BLaER1 treated with 17β-estradiol and CSF1 and Interleukin-3, amounts not matched to agents 10 nM and 100 nM (cell line): ENCODE results near the gene FAF1.

ENCODE experiments used
- H3K27ac ChIP-seq, 11 experiments: shearing (Covaris generic); formaldehyde crosslinking; 2 replicates each; pipeline ENCODE4 v1.8.1; 2022
- H3K27me3 ChIP-seq, 11 experiments: shearing (Covaris generic); formaldehyde crosslinking; 2 replicates each; pipeline ENCODE4 v1.8.1; 2022
- H3K36me3 ChIP-seq, 11 experiments: shearing (Covaris generic); formaldehyde crosslinking; 2 replicates each; pipeline ENCODE4 v1.8.1; 2022
- H3K4me1 ChIP-seq, 10 experiments: shearing (Covaris generic); formaldehyde crosslinking; 2 replicates each; pipeline ENCODE4 v1.8.1; 2022
- H3K4me2 ChIP-seq, 11 experiments: shearing (Covaris generic); formaldehyde crosslinking; 2 replicates each; pipeline ENCODE4 v1.8.1; 2022
- H3K4me3 ChIP-seq, 10 experiments: shearing (Covaris generic); formaldehyde crosslinking; 2 replicates each; pipeline ENCODE4 v1.8.1; 2022
- H3K9ac ChIP-seq, 11 experiments: shearing (Covaris generic); formaldehyde crosslinking; 2 replicates each; pipeline ENCODE4 v1.8.1; 2022
- H3K9me3 ChIP-seq, 11 experiments: shearing (Covaris generic); formaldehyde crosslinking; replicated peaks in 1 of 11; 2 replicates each; pipeline ENCODE4 v1.8.1; 2022
- H4K20me1 ChIP-seq, 11 experiments: shearing (Covaris generic); formaldehyde crosslinking; 2 replicates each; pipeline ENCODE4 v1.8.1; 2022
- Cebpa-rat ChIP-seq, 11 experiments: shearing (Covaris generic); IDR thresholded peaks; 2 replicates each; pipeline ENCODE4 v1.8.1; 2022

The FAF1 gene

GRCh38 chr1:50568782-50569181 lies 391.3 kb downstream of the FAF1 start:
- H4K20me1 ChIP-seq = no peaks in the 10 kb centered on the region
- no peaks in the 10 kb centered on the region for H3K27me3 ChIP-seq
- H3K36me3 ChIP-seq = peaks cover 12 to 58% (median 34%) of the 10 kb centered on the region in 11 experiments; a peak in 20 of 22 replicates
- no peak overlapping the region for H3K27ac ChIP-seq
- H3K4me2 ChIP-seq = no peak overlapping the region
- no peak for TF ChIP-seq Cebpa-rat (IDR thresholded peaks at IDR 0.05)
- no peak overlapping the region for H3K9ac ChIP-seq
- H3K4me1 ChIP-seq = no peaks in the 10 kb centered on the region
- no peaks in the 10 kb centered on the region for H3K9me3 ChIP-seq
- no peak overlapping the region for H3K4me3 ChIP-seq

- H3K4me3 ChIP-seq = no peak overlapping the region
- H4K20me1 ChIP-seq = no peaks in the 10 kb centered on the region
- no peaks in the 10 kb centered on the region for H3K27me3 ChIP-seq
- H3K27ac ChIP-seq = no peak overlapping the region
- H3K36me3 ChIP-seq = peaks cover 13 to 69% (median 50%) of the 10 kb centered on the region in 11 experiments; a peak in 21 of 22 replicates
- H3K4me2 ChIP-seq = no peak overlapping the region
- no peaks in the 10 kb centered on the region for H3K4me1 ChIP-seq
- no peak for TF ChIP-seq Cebpa-rat (IDR thresholded peaks at IDR 0.05)
- 0 out of 22 replicates have a peak, but pooled peaks cover 0 to 5% (median 0%) of the 10 kb centered on the region in 11 experiments for H3K9me3 ChIP-seq
- no peak overlapping the region for H3K9ac ChIP-seq
These were observed 393.7 kb downstream of the FAF1 start for GRCh38 chr1:50566405-50566804.

GRCh38 chr1:50564417-50564816 lies 395.6 kb downstream of the FAF1 start:
- peaks cover 28 to 83% (median 66%) of the 10 kb centered on the region in 11 experiments for H3K36me3 ChIP-seq
- no peak for TF ChIP-seq Cebpa-rat (IDR thresholded peaks at IDR 0.05)
- no peak overlapping the region for H3K27ac ChIP-seq
- no peak overlapping the region for H3K4me2 ChIP-seq
- H3K9me3 ChIP-seq = 0 out of 22 replicates have a peak, but pooled peaks cover 0 to 5% (median 0%) of the 10 kb centered on the region in 11 experiments
- no peaks in the 10 kb centered on the region for H3K4me1 ChIP-seq
- no peak overlapping the region for H3K9ac ChIP-seq
- H3K27me3 ChIP-seq = no peaks in the 10 kb centered on the region
- H3K4me3 ChIP-seq = no peak overlapping the region
- no peaks in the 10 kb centered on the region for H4K20me1 ChIP-seq

- Histone ChIP-seq H3K9me3 (0 out of 22 replicates have a peak, but pooled peaks cover 0 to 5% (median 0%) of the 10 kb centered on the region in 11 experiments), H3K4me3 (no peak overlapping the region), H3K27ac (no peak overlapping the region), H3K36me3 (peaks cover 28 to 75% (median 55%) of the 10 kb centered on the region in 11 experiments), H3K4me2 (no peak overlapping the region), H3K4me1 (no peaks in the 10 kb centered on the region), H3K9ac (no peak overlapping the region), H3K27me3 (no peaks in the 10 kb centered on the region), H4K20me1 (no peaks in the 10 kb centered on the region)
- no peak for TF ChIP-seq Cebpa-rat (IDR thresholded peaks at IDR 0.05)
These were observed 398.0 kb downstream of the FAF1 start for GRCh38 chr1:50562106-50562505.

GRCh38 chr1:50559421-50559820 lies 400.6 kb downstream of the FAF1 start:
- no peak for TF ChIP-seq Cebpa-rat (IDR thresholded peaks at IDR 0.05)
- no peak overlapping the region for H3K9ac ChIP-seq
- H3K36me3 ChIP-seq = peaks cover 14 to 53% (median 34%) of the 10 kb centered on the region in 11 experiments
- no peaks in the 10 kb centered on the region for H3K4me1 ChIP-seq
- H3K9me3 ChIP-seq = 0 out of 22 replicates have a peak, but pooled peaks cover 0 to 5% (median 0%) of the 10 kb centered on the region in 11 experiments
- H3K4me2 ChIP-seq = no peak overlapping the region
- no peaks in the 10 kb centered on the region for H3K27me3 ChIP-seq
- H3K4me3 ChIP-seq = no peak overlapping the region
- H3K27ac ChIP-seq = no peak overlapping the region
- no peaks in the 10 kb centered on the region for H4K20me1 ChIP-seq

GRCh38 chr1:50553921-50554320 lies 406.1 kb downstream of the FAF1 start:
- no peak overlapping the region for H3K4me3 ChIP-seq
- peaks cover 0 to 4% (median 0%) of the 10 kb centered on the region in 11 experiments; a peak in 1 of 22 replicates for H4K20me1 ChIP-seq
- peaks cover 0 to 5% (median 0%) of the 10 kb centered on the region in 11 experiments; a peak in 3 of 22 replicates for H3K36me3 ChIP-seq
- no peak overlapping the region for H3K9ac ChIP-seq
- no peaks in the 10 kb centered on the region for H3K9me3 ChIP-seq
- H3K4me2 ChIP-seq = no peak overlapping the region
- no peaks in the 10 kb centered on the region for H3K27me3 ChIP-seq
- H3K27ac ChIP-seq = no peak overlapping the region
- H3K4me1 ChIP-seq = no peaks in the 10 kb centered on the region
- TF ChIP-seq Cebpa-rat (IDR thresholded peaks at IDR 0.05) = no peak

- no peak for TF ChIP-seq Cebpa-rat (IDR thresholded peaks at IDR 0.05)
These were observed 411.8 kb downstream of the FAF1 start for GRCh38 chr1:50548243-50548642.

GRCh38 chr1:50542362-50542761 lies 417.7 kb downstream of the FAF1 start:
- no peak overlapping the region for H3K9ac ChIP-seq
- peaks cover 0 to 16% (median 6%) of the 10 kb centered on the region in 11 experiments; a peak in 7 of 22 replicates for H3K36me3 ChIP-seq
- H3K27me3 ChIP-seq = no peaks in the 10 kb centered on the region
- H3K4me3 ChIP-seq = no peak overlapping the region
- no peak for TF ChIP-seq Cebpa-rat (IDR thresholded peaks at IDR 0.05)
- no peaks in the 10 kb centered on the region for H3K9me3 ChIP-seq
- no peaks in the 10 kb centered on the region for H4K20me1 ChIP-seq
- no peak overlapping the region for H3K4me2 ChIP-seq
- no peak overlapping the region for H3K27ac ChIP-seq
- no peaks in the 10 kb centered on the region for H3K4me1 ChIP-seq

More at GRCh38 chr1:50548243-50548642, 411.8 kb downstream of the FAF1 start:
- peaks cover 0 to 2% (median 0%) of the 10 kb centered on the region in 11 experiments; a peak in 1 of 22 replicates for H4K20me1 ChIP-seq
- H3K4me3 ChIP-seq = no peak overlapping the region
- H3K36me3 ChIP-seq = peaks cover 0 to 11% (median 0%) of the 10 kb centered on the region in 11 experiments; a peak in 3 of 22 replicates
- H3K9ac ChIP-seq = no peak overlapping the region
- no peak overlapping the region for H3K27ac ChIP-seq
- H3K27me3 ChIP-seq = no peaks in the 10 kb centered on the region
- no peak overlapping the region for H3K4me2 ChIP-seq
- no peaks in the 10 kb centered on the region for H3K9me3 ChIP-seq
- no peaks in the 10 kb centered on the region for H3K4me1 ChIP-seq

GRCh38 chr1:50538476-50538875 lies 421.6 kb downstream of the FAF1 start:
- Histone ChIP-seq H3K4me1 (no peaks in the 10 kb centered on the region), H4K20me1 (no peaks in the 10 kb centered on the region), H3K4me2 (no peak overlapping the region), H3K27me3 (no peaks in the 10 kb centered on the region), H3K27ac (no peak overlapping the region), H3K9ac (no peak overlapping the region), H3K9me3 (no peaks in the 10 kb centered on the region), H3K36me3 (peaks cover 7 to 36% (median 13%) of the 10 kb centered on the region in 11 experiments; a peak in 14 of 22 replicates), H3K4me3 (no peak overlapping the region)
- no peak for TF ChIP-seq Cebpa-rat (IDR thresholded peaks at IDR 0.05)

GRCh38 chr1:50531601-50532000 lies 428.5 kb downstream of the FAF1 start:
- no peak for TF ChIP-seq Cebpa-rat (IDR thresholded peaks at IDR 0.05)
- H3K27ac ChIP-seq = no peak overlapping the region
- H3K4me2 ChIP-seq = no peak overlapping the region

More at GRCh38 chr1:50531601-50532000, 428.5 kb downstream of the FAF1 start:
- Histone ChIP-seq H3K9me3 (no peaks in the 10 kb centered on the region), H3K27me3 (no peaks in the 10 kb centered on the region), H3K9ac (no peak overlapping the region), H4K20me1 (no peaks in the 10 kb centered on the region), H3K4me3 (no peak overlapping the region), H3K36me3 (peaks cover 15 to 53% (median 23%) of the 10 kb centered on the region in 11 experiments; a peak in 19 of 22 replicates), H3K4me1 (no peaks in the 10 kb centered on the region)
